Left colon (tissue), 2 donors: Measurements from ENCODE around the gene NRG3. TPM values are rescaled to one million over a fixed set of nuclear protein-coding genes. Genes with fewer than 3 reads are reported as not detected.

Experiments used
- ATAC-seq: fragments of 200-7000 bp; cut with Tn5 transposase; one replicate; pipeline ENCODE4 v1.9.1; 2020; ENCODE audit warnings: mild to moderate bottlenecking, moderate library complexity
- DNase-seq, 2 donors: peaks; one replicate each; pipeline ENCODE4 v3.0.0-alpha.2; 2020
- intact Hi-C, 2 donors: fragments of 100-400 bp; cut with DNase I in 1 of 2; cut with micrococcal nuclease in 1 of 2; formaldehyde crosslinking; loops; one replicate each; pipeline versions ENCODE4 v1.11.2 to v1.14.0; 2022; cut with DNase I, micrococcal nuclease
- total RNA-seq, 2 donors: library from RNA; stranded (reverse); fragmentation: NEBNext Ultra II Directional; extraction: Animal tissue kit (Norgen Biotek cat#: 25700); gene quantifications; one replicate each; pipeline ENCODE4 v1.2.1, GENCODE V29; 2021
- donor health status: DM: no; HTN: no; CAD: no.
- donor health status: DM: yes; HTN: yes; CAD: no.

Gene NRG3
- total RNA-seq, 2 donors from 2014 or later, result 0.11 to 0.18 TPM

DNA sequence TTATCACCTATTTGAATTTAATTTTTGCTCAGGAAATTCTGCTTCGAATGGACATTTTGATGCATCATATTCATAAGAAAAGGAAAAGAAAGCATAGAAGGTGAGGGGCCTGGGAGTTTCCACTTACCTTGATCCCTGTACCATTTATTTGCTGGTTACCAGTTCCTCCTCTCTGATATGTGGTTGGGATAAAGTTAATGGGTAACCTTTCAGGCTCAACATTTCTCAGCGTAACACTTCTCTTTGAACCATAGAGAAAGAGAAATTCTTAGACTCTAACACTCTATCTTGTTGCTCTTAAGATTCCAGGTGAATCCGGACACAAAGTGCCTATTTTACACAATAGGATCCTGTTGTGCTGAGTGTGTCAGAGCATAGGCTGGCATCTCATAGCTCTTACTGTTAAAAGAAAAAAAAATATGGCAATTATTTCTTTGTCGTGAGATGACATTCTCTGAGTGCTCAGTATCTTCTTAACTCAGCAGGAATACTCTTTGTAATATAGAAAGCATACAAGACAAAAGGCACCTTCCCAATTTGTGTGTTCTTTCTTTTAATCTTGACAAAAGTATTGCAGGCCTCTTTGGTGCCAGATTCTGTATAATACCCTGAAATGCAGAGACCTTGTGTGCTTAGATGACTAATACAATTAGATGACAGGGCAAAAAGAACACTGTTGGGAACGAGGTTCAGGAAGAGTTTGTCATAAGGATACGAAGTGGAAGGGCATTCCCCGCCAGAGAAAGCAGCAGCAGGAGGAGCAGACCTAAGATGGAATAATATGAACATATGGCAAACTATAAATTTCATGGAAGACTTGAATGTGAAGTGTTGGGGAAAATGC is 689.6 kb downstream of the NRG3 start:
- intact Hi-C loops, result no loop called here
- ATAC-seq (no peak), DNase-seq (no peak)

DNA sequence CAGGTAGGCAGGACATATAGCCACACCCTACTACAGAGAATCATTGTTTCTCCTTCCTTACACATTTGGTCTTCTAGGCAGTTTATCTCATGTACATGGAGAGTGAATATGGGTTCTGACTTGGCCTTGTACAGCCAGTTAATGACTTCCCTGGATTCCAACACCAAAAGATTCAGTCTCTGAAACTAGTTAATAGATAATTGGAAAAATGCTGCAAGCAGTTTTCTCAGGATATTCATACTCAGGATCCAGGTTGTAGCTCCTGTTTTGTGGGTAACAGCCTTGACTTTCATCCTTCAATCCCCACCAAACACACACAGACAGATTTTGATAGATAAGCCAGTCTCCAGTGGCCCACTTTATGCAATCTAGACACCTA is 690.2 kb downstream of the NRG3 start:
- no peak for DNase-seq
- intact Hi-C loops, result no loop called here

GRCh38 chr10:82572744-82573143 is 697.8 kb downstream of the NRG3 start:
- intact Hi-C loops, result no loop called here
- ATAC-seq, result no peak
- DNase-seq, result no peak

More for the DNA sequence above, 690.2 kb downstream of the NRG3 start:
- ATAC-seq, result no peak

DNA sequence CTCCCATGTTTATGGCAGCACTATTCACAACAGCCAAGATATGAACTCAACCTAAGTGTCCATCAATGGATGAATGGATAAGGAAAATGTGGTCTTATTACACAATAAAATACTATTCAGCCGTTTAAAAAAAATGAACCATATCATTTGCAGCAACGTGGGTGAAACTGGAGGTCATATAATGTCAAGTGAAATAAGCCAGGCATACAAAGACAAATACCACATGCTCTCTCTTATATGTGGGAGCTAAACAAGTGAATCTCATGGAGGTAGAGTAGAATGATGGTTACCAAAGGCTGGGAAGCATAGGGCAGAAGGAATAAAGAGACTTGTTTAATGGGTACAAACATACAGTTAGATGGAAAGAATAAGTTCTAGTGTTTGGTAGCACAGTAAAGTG is 699.1 kb downstream of the NRG3 start:
- DNase-seq, result no peak
- intact Hi-C loops, result no loop called here
- no peak for ATAC-seq

DNA sequence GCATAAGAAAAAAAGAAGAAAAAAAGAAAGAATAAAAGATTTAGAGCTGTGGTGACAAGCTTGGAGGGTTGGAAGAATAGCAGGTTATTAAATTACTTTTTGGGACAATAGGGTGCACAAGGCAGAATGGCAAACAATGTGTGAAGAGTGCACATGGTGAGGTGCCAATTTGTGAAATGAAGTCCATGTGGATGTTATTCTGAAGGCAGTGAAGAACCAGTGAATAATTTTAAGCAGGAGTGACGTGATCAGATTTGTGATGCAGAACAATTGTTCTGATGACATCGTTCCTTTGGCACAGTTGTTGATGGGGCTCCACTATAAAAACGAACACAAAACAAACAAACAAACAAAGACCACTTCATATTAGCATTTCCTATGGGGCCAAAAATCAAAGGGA is 700.3 kb downstream of the NRG3 start:
- no peak for ATAC-seq
- intact Hi-C loops, result no loop called here
- no peak for DNase-seq

DNA sequence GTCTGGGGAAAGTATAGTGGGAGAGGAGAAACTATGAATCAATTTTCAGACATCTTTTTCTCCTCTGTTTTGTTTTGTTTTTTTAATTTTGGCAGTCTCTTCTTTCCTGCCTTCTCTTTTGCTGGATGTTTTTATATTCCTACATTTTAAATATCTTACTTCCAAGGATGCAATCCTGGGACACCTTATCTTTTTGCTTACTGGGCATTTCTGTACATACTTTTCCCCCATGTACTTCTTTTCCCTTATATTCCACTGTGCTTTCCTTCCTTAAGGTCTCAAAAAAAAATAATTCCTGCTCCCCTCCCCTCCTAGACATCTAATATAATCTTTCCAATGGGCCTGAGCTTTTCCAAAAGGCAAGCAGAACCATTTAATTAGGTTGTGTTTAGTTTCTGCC is 701.1 kb downstream of the NRG3 start:
- intact Hi-C loops, result no loop called here
- DNase-seq (no peak), ATAC-seq (no peak)

DNA sequence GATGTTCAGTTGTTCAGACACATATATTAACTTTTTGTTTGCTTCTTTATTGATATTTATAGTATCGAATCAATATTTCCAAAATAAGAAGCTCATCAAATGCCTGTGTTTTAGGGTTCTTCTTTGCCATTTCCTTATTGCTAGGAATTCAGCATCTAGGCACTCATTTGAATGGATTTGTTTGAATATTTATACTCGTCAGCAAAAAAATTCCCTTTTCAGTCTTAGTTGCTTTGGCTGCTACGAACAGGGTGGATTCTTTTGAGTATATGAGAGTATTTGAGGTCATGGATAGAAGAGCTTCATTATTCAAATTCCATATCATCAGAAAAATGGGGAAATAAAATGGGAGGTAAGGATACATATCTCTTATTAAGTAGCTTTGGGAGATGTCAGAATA is 706.9 kb downstream of the NRG3 start:
- no peak for DNase-seq
- intact Hi-C loops, result no loop called here
- ATAC-seq, result no peak

GRCh38 chr10:82591421-82591820 is 716.4 kb downstream of the NRG3 start:
- ATAC-seq (no peak), DNase-seq (no peak)
- intact Hi-C loops, result no loop called here

DNA sequence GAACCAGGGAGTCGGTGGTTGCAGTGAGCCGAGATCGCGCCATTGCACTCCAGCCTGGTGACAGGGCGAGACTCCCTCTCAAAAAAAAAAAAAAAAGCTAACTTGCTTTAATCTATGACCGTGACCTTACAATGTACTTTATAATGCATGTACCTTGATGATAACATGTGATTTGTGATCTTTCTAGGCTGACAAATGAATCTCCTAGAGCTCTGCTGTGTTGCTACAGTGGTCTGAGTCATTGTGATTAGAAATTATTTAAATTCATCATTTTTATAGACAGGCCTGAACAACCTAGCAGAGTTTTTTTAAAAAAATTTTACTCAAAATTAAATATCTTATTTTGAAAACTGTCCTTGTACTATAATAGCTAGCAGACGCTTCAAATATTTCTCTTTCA is 722.8 kb downstream of the NRG3 start:
- ATAC-seq (no peak), DNase-seq (no peak)
- intact Hi-C loops, result no loop called here

- intact Hi-C loops, result no loop called here
- ATAC-seq, result no peak
These were observed 734.9 kb downstream of the NRG3 start for GRCh38 chr10:82609845-82610244.

DNA sequence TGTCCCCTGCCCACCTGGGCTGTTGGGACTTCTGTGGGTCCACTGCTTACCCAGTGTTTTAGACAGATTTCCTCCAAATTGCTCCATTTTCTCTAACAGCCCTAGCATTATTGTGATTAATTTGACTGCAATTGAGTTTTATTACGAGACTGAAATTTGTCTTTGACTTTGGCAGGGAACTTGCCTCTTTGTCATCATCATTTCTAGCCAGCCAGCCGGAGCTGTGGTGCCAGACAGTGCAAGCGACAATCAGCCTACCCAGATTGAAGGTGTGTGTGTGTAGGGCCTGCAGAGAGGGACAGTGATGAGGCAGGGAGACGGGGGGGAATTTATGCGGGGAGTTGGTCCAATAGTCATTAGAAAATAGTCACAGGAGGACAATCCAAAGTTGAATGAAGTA is 743.0 kb downstream of the NRG3 start:
- ATAC-seq (no peak), DNase-seq (no peak)
- intact Hi-C loops, result no loop called here

More at GRCh38 chr10:82609845-82610244, 734.9 kb downstream of the NRG3 start:
- DNase-seq, result no peak

GRCh38 chr10:82621680-82622079 is 746.7 kb downstream of the NRG3 start:
- ATAC-seq (no peak), DNase-seq (no peak)
- intact Hi-C loops, result no loop called here

GRCh38 chr10:82622479-82622878 is 747.5 kb downstream of the NRG3 start:
- ATAC-seq (no peak), DNase-seq (no peak)
- intact Hi-C loops, result no loop called here

GRCh38 chr10:82625512-82626189 is 750.7 kb downstream of the NRG3 start:
- ATAC-seq, result no peak
- no peak for DNase-seq
- intact Hi-C loops, result no loop called here

GRCh38 chr10:82628373-82628772 is 753.4 kb downstream of the NRG3 start:
- ATAC-seq, result no peak
- DNase-seq, result no peak
- intact Hi-C loops, result no loop called here

DNA sequence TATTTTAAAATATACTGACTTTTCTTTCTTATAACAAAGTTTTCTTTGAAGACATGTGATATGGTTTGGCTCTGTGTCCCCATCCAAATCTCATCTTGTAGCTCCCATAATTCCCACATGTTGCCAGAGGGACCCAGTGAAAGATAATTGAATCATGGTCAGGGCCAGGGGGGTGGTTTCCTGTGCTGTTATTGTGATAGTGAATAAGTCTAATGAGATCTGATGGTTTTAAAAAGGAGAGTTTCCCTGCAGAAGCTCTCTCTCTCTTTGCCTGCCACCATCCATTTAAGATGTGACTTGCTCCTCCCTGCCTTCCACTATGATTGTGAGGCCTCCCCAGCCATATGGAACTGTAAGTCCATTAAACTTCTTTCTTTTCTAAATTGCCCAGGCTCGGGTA is 768.1 kb downstream of the NRG3 start:
- ATAC-seq (no peak), DNase-seq (no peak)
- intact Hi-C loops, result no loop called here

- intact Hi-C loops, result no loop called here
- ATAC-seq (no peak), DNase-seq (no peak)
These were observed 768.6 kb downstream of the NRG3 start for GRCh38 chr10:82643601-82644000.

GRCh38 chr10:82645221-82645620 is 770.2 kb downstream of the NRG3 start:
- DNase-seq (no peak), ATAC-seq (no peak)
- intact Hi-C loops, result no loop called here

- intact Hi-C loops, result no loop called here
- ATAC-seq (no peak), DNase-seq (no peak)
These were observed 778.5 kb downstream of the NRG3 start for GRCh38 chr10:82653244-82654155.

- intact Hi-C loops, result no loop called here
- DNase-seq (no peak), ATAC-seq (no peak)
These were observed 785.2 kb downstream of the NRG3 start for GRCh38 chr10:82660205-82660604.
